22Rv1 (cell line): ENCODE results near the gene ADRM1.

Experiments
- ZFX ChIP-seq: fragments of 450-650 bp; IDR thresholded peaks from 2 replicates; pipeline ENCODE4 v1.6.1; 2017; ENCODE audit warnings: antibody characterized with exemption, borderline replicate concordance
- TF ChIP-seq, protein P1 (sequence below): fragments of 450-650 bp; IDR thresholded peaks from 2 replicates; pipeline ENCODE4 v1.5.1; 2017; ENCODE audit warnings: mild to moderate bottlenecking

- TF ChIP-seq, protein P1, sequence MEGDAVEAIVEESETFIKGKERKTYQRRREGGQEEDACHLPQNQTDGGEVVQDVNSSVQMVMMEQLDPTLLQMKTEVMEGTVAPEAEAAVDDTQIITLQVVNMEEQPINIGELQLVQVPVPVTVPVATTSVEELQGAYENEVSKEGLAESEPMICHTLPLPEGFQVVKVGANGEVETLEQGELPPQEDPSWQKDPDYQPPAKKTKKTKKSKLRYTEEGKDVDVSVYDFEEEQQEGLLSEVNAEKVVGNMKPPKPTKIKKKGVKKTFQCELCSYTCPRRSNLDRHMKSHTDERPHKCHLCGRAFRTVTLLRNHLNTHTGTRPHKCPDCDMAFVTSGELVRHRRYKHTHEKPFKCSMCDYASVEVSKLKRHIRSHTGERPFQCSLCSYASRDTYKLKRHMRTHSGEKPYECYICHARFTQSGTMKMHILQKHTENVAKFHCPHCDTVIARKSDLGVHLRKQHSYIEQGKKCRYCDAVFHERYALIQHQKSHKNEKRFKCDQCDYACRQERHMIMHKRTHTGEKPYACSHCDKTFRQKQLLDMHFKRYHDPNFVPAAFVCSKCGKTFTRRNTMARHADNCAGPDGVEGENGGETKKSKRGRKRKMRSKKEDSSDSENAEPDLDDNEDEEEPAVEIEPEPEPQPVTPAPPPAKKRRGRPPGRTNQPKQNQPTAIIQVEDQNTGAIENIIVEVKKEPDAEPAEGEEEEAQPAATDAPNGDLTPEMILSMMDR, result no peak
- no peak for TF ChIP-seq ZFX
Measured at GRCh38 chr20:62336775-62337557, 34.2 kb downstream of the ADRM1 start.
